Measurements from ENCODE around the gene IGFBP5.
A peak's percentile ranks its signal among the peaks of the same experiment; 100 is the strongest.

Gene IGFBP5

DNA sequence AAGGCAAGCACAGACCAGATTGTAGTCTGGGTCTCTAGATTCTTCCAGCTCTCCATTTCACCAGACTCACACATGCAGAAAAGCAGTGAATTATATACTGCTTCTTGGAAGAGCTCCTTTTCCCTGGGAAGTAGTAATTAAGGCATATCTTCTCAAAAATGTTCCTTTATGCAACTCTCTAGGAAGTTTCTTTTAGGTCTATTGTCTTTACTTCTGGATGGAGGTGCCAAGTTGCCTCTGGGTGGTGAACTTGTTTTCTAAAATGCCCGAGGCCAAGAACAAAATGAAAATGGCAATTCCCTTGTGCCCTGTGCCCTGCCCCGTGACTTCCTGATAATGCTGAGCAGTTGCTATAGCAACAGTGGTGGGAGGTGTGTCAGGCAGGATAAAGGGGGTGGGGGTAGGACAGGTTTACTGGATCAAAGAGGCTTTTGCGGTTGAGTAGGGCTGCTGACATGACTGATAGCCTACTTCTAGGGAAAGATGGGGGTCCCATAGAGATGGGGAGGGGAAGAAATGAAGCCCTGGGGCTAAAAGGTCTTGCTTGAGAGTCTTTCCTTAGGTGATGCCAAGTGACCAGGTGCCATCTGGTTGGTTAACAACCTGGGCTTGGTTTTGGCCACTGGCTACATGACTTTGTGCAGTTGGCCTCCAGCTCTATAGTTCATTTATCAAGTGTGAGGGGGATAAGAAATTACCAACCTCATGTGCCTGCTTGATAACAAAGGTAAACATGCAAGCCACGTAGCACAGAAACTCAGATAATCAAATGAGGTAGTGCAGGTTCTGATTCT lies 50.3 kb downstream of the IGFBP5 start:
- no peak overlapping the region for H3K4ac ChIP-seq (ENCODE audit: low read length)
- H3K23ac ChIP-seq (ENCODE audit: low read depth, low read length, poor library complexity): no peak overlapping the region
- no peak overlapping the region for H2BK15ac ChIP-seq (ENCODE audit: low read length)
- H3K4me1 ChIP-seq (ENCODE audit: control insufficient read depth in 2 of 2, insufficient read depth in 1 of 2, low read depth in 1 of 2, low read length in 2 of 2): peaks cover 21 to 29% of the 10 kb centered on the region in 2 donors
- no peak overlapping the region for H2BK12ac ChIP-seq (ENCODE audit: low read length)
- no peak overlapping the region for H4K8ac ChIP-seq (ENCODE audit: low read depth, low read length)
- no peak overlapping the region for H3K14ac ChIP-seq (ENCODE audit: low read length)
- peaks cover 15 to 87% of the 10 kb centered on the region in 2 donors for H3K36me3 ChIP-seq (replicated peaks in 1 of 2; ENCODE audit: control insufficient read depth in 2 of 2, insufficient read depth in 2 of 2, low read length in 2 of 2)
- no peak overlapping the region for H3K27ac ChIP-seq (replicated peaks; ENCODE audit: low read length)
- WGBS, 2 donors (ENCODE audit: extremely low coverage in 2 of 2, insufficient read length in 2 of 2, insufficient replicate concordance in 1 of 2): no CpG with 5 or more reads among the region's 4 CpGs
- no peak overlapping the region for H2AK5ac ChIP-seq (ENCODE audit: low read depth, low read length)
- peaks cover 6% of the 10 kb centered on the region for H3K79me1 ChIP-seq (ENCODE audit: low read depth, low read length)
- H3K27me3 ChIP-seq (ENCODE audit: control insufficient read depth in 3 of 3, insufficient read depth in 3 of 3, low read depth in 1 of 3, low read length in 3 of 3): no peaks in the 10 kb centered on the region
- no peak overlapping the region for H4K91ac ChIP-seq (ENCODE audit: low read depth, low read length, poor library complexity)
- no peak overlapping the region for H3K4me2 ChIP-seq (ENCODE audit: insufficient read depth, low read length, poor library complexity, severe bottlenecking)
- H3K4me3 ChIP-seq (ENCODE audit: low read length in 2 of 2): no peak overlapping the region
- H3K18ac ChIP-seq (ENCODE audit: low read length): no peak overlapping the region
- no peak overlapping the region for H2AFZ ChIP-seq (ENCODE audit: low read length)
- H3K9ac ChIP-seq (ENCODE audit: low read depth, low read length, poor library complexity): no peak overlapping the region
- no peak overlapping the region for H2BK120ac ChIP-seq (ENCODE audit: low read depth, low read length)
- peaks cover 2 to 15% of the 10 kb centered on the region in 2 donors for H3K9me3 ChIP-seq (replicated peaks in 1 of 2; ENCODE audit: control insufficient read depth in 2 of 2, insufficient read depth in 1 of 2, low read depth in 1 of 2, low read length in 2 of 2)
- DNase-seq (ENCODE audit: low spot score): no peak
- no peak overlapping the region for H2BK5ac ChIP-seq (ENCODE audit: low read length)

DNA sequence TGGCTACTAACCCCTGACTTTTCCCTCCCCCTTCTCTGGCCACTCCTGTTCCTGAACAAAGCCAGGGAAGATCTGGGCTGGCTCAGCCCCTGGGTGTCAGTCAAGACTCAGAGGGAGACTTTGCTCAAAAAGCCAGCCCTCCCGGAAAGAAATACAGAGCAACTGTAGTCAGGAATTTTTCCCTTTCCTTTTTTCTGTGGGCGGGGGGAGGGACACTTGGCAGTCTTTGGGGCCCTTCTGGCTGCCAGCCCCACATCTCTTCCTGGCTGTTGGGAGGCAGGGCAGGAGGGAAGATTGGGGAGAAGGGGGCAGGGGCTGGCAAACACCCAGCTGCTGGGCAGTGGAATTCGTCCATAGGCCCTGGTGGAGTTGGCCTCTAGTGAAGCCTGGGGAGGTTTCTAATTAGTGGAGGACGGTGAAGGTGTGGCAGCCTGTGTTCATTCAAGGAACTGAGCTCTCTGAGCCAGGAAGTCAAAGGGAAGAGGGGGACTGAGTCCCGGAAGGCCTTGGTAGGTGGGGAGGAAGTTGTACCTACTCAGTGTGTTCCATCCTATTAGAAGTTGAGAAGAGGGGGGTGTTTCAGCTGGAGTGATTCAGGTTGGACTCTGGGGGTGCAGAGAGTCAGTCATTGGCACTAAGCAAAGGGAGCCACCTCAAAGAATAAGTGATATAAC lies 51.2 kb downstream of the IGFBP5 start:
- Histone ChIP-seq H3K4me1 (ENCODE audit: control insufficient read depth in 2 of 2, insufficient read depth in 1 of 2, low read depth in 1 of 2, low read length in 2 of 2) (peaks cover 17 to 19% of the 10 kb centered on the region in 2 donors), H3K36me3 (replicated peaks in 1 of 2; ENCODE audit: control insufficient read depth in 2 of 2, insufficient read depth in 2 of 2, low read length in 2 of 2) (peaks cover 17 to 87% of the 10 kb centered on the region in 2 donors), H4K8ac (ENCODE audit: low read depth, low read length) (no peak overlapping the region), H3K27me3 (ENCODE audit: control insufficient read depth in 3 of 3, insufficient read depth in 3 of 3, low read depth in 1 of 3, low read length in 3 of 3) (no peaks in the 10 kb centered on the region), H3K4ac (ENCODE audit: low read length) (no peak overlapping the region), H3K18ac (ENCODE audit: low read length) (no peak overlapping the region), H2BK15ac (ENCODE audit: low read length) (no peak overlapping the region), H3K4me2 (ENCODE audit: insufficient read depth, low read length, poor library complexity, severe bottlenecking) (no peak overlapping the region), H3K23ac (ENCODE audit: low read depth, low read length, poor library complexity) (no peak overlapping the region), H3K79me1 (ENCODE audit: low read depth, low read length) (peaks cover 10% of the 10 kb centered on the region), H3K4me3 (ENCODE audit: low read length in 2 of 2) (no peak overlapping the region), H3K9ac (ENCODE audit: low read depth, low read length, poor library complexity) (no peak overlapping the region), H2BK5ac (ENCODE audit: low read length) (no peak overlapping the region), H2AFZ (ENCODE audit: low read length) (no peak overlapping the region), H4K91ac (ENCODE audit: low read depth, low read length, poor library complexity) (no peak overlapping the region), H2BK12ac (ENCODE audit: low read length) (no peak overlapping the region), H3K9me3 (replicated peaks in 1 of 2; ENCODE audit: control insufficient read depth in 2 of 2, insufficient read depth in 1 of 2, low read depth in 1 of 2, low read length in 2 of 2) (peaks cover 2 to 15% of the 10 kb centered on the region in 2 donors), H3K14ac (ENCODE audit: low read length) (no peak overlapping the region), H3K27ac (replicated peaks; ENCODE audit: low read length) (no peak overlapping the region), H2AK5ac (ENCODE audit: low read depth, low read length) (no peak overlapping the region), H2BK120ac (ENCODE audit: low read depth, low read length) (no peak overlapping the region)
- DNase-seq (ENCODE audit: low spot score): no peak
- WGBS, 2 donors (ENCODE audit: extremely low coverage in 2 of 2, insufficient read length in 2 of 2, insufficient replicate concordance in 1 of 2): no CpG with 5 or more reads among the region's 5 CpGs

DNA sequence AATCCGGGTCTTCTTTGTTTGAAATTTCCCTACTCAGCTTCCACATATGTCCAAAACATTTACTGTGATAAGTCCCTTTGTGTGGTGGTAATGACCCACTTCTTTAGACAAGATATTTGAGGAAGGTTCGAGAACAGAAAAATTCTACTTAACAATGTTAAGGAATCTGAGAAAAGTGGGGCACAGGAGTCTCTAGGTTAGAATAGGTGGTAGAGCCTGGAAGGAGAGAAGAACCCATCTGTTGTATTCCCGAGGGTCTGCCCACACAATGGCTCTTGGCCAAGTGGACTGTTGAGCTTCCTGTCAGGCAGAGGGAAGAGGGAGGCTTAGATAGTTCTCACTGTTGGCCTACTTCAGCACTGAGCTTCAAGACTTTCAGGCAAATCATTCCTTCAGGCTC lies 57.9 kb downstream of the IGFBP5 start:
- no peak overlapping the region for H4K8ac ChIP-seq (ENCODE audit: low read depth, low read length)
- no peak overlapping the region for H3K27ac ChIP-seq (replicated peaks; ENCODE audit: low read length)
- H4K91ac ChIP-seq (ENCODE audit: low read depth, low read length, poor library complexity): no peak overlapping the region
- H2BK5ac ChIP-seq (ENCODE audit: low read length): no peak overlapping the region
- no peak overlapping the region for H3K23ac ChIP-seq (ENCODE audit: low read depth, low read length, poor library complexity)
- no peak overlapping the region for H3K9ac ChIP-seq (ENCODE audit: low read depth, low read length, poor library complexity)
- H2BK120ac ChIP-seq (ENCODE audit: low read depth, low read length): no peak overlapping the region
- peak overlapping the region; percentile 88 for H3K18ac ChIP-seq (ENCODE audit: low read length)
- no peak overlapping the region for H3K4ac ChIP-seq (ENCODE audit: low read length)
- peak overlapping the region; percentile 40 for H3K4me2 ChIP-seq (ENCODE audit: insufficient read depth, low read length, poor library complexity, severe bottlenecking)
- no peak for DNase-seq (ENCODE audit: low spot score)
- H3K4me1 ChIP-seq (ENCODE audit: control insufficient read depth in 2 of 2, insufficient read depth in 1 of 2, low read depth in 1 of 2, low read length in 2 of 2): peaks cover 11 to 13% of the 10 kb centered on the region in 2 donors
- peaks cover 18% of the 10 kb centered on the region for H3K79me1 ChIP-seq (ENCODE audit: low read depth, low read length)
- H3K36me3 ChIP-seq (replicated peaks in 1 of 2; ENCODE audit: control insufficient read depth in 2 of 2, insufficient read depth in 2 of 2, low read length in 2 of 2): peaks cover 14 to 45% of the 10 kb centered on the region in 2 donors
- no peak overlapping the region for H3K4me3 ChIP-seq (ENCODE audit: low read length in 2 of 2)
- H3K27me3 ChIP-seq (ENCODE audit: control insufficient read depth in 3 of 3, insufficient read depth in 3 of 3, low read depth in 1 of 3, low read length in 3 of 3): no peaks in the 10 kb centered on the region
- H3K14ac ChIP-seq (ENCODE audit: low read length): no peak overlapping the region
- peak overlapping the region; percentile 76 for H2AK5ac ChIP-seq (ENCODE audit: low read depth, low read length)
- no peaks in the 10 kb centered on the region for H3K9me3 ChIP-seq (replicated peaks in 1 of 2; ENCODE audit: control insufficient read depth in 2 of 2, insufficient read depth in 1 of 2, low read depth in 1 of 2, low read length in 2 of 2)
- no peak overlapping the region for H2AFZ ChIP-seq (ENCODE audit: low read length)
- H2BK15ac ChIP-seq (ENCODE audit: low read length): no peak overlapping the region
- no CpG with 5 or more reads among the region's 3 CpGs for WGBS, 2 donors (ENCODE audit: extremely low coverage in 2 of 2, insufficient read length in 2 of 2, insufficient replicate concordance in 1 of 2)
- no peak overlapping the region for H2BK12ac ChIP-seq (ENCODE audit: low read length)
